Panc1 (cell line): ENCODE measurements around the gene RASSF5.

Source experiments
- REST ChIP-seq, 2 experiments: IDR thresholded peaks; 2 replicates each; pipeline ENCODE4 v1.6.1; 2011 to 2012; ENCODE audit warnings: low read depth in 2 of 2, control low read depth in 1 of 2, low read length in 1 of 2, mild to moderate bottlenecking in 1 of 2, moderate library complexity in 1 of 2; ENCODE audit not compliant: insufficient read depth in 1 of 2
- TF ChIP-seq, protein P1 (sequence below): fragments of 450-650 bp; IDR thresholded peaks from 2 replicates; pipeline ENCODE4 v1.5.1; 2017; ENCODE audit warnings: mild to moderate bottlenecking

GRCh38 chr1:206464456-206464964 lies 42.8 kb upstream of the RASSF5 start:
- TF ChIP-seq, protein P1, sequence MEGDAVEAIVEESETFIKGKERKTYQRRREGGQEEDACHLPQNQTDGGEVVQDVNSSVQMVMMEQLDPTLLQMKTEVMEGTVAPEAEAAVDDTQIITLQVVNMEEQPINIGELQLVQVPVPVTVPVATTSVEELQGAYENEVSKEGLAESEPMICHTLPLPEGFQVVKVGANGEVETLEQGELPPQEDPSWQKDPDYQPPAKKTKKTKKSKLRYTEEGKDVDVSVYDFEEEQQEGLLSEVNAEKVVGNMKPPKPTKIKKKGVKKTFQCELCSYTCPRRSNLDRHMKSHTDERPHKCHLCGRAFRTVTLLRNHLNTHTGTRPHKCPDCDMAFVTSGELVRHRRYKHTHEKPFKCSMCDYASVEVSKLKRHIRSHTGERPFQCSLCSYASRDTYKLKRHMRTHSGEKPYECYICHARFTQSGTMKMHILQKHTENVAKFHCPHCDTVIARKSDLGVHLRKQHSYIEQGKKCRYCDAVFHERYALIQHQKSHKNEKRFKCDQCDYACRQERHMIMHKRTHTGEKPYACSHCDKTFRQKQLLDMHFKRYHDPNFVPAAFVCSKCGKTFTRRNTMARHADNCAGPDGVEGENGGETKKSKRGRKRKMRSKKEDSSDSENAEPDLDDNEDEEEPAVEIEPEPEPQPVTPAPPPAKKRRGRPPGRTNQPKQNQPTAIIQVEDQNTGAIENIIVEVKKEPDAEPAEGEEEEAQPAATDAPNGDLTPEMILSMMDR, result no peak
- no peak for TF ChIP-seq REST (IDR thresholded peaks at IDR 0.05; ENCODE audit: insufficient read depth in 1 of 2, low read depth in 2 of 2, low read length in 1 of 2)
